CD4-positive, alpha-beta T cell treated with Interleukin-15 for 1 hour (primary cell): ENCODE data around the gene TEX53.

Source experiments
- DNase-seq: peaks from one replicate; pipeline ENCODE4 v3.0.0-alpha.2; 2020

Gene TEX53

DNA sequence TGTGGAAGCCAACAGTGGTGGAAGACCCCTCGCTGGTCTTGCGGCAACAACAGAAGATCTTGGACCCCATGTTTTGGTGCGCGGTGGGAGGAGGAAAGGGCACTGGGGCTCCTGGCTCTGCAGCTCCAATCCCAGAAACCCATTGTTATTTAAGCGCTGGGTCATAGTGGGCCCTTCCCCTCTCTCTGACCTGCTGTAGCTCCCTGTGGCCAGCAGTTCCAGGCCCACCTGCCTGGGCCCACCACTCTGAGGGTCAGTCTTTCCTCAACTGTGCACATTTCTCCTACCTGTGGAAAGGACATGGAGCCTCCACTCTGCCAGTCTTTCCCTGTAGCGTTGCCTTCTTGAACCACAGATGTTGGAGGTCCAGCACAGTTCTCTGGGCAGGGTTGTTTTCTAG lies at the start of gene TEX53:
Gene TEX53 (minus strand): TSS at position 101 of the 400 bp plus-strand sequence. CDS start 31 bp downstream, at position 70.
- DNase-seq = no peak

DNA sequence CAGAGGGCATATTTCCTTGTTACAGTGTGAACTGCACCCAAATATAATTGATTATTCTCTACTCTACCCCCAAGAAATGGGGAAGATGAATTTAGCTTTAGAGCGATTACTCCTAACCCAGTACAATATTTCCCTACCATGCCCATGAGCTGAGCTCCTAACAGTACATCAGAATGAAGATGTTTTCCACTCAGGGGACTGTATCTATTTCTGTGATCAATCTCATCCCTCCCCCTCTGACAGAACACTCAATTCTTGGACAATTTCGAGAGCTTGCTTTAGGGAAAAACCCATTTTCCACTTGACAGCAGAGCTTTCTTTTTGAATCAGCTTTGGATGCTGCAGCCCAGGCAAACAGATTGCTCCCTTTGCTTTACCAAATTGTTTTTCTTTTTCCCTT lies 49.1 kb upstream of the TEX53 start:
- DNase-seq = no peak

DNA sequence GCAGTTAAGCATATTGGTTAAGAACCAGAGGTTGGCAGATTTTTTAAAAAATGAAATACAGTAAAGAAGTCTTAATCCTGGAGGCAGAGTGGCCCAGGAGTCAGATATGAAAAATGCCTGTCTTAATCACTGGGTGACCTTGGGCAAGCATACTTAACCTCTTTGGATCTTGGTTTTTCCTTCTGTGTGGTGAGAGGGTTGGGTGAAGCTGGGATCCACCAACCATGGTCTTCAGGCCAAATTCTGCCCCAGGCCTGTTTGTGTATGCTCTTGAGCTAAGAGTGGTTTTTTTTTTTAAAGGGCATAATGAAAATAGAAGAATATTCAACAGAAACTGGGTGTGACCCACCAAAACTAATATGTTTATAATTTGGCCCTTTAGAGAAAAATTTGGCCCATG lies 44.4 kb upstream of the TEX53 start:
- no peak for DNase-seq

DNA sequence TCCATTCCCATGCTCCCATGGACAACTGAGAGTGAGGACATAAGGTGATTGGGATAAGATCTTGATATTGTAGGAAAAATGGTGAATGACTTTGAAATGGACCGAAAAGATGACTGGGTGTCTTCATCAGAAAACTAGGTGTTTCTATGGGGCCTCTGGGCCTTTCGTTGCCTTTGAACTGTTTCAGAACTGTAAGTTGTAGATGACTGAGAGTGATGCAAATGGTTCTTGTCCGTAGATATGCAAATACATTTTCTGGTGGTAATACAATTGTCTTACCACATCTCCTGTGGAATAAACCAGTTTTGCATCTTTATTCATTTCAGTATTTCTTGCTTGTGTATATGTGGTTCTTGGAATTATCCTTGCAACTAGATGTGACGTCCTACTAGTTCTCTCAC lies 40.3 kb upstream of the TEX53 start:
- DNase-seq = no peak

DNA sequence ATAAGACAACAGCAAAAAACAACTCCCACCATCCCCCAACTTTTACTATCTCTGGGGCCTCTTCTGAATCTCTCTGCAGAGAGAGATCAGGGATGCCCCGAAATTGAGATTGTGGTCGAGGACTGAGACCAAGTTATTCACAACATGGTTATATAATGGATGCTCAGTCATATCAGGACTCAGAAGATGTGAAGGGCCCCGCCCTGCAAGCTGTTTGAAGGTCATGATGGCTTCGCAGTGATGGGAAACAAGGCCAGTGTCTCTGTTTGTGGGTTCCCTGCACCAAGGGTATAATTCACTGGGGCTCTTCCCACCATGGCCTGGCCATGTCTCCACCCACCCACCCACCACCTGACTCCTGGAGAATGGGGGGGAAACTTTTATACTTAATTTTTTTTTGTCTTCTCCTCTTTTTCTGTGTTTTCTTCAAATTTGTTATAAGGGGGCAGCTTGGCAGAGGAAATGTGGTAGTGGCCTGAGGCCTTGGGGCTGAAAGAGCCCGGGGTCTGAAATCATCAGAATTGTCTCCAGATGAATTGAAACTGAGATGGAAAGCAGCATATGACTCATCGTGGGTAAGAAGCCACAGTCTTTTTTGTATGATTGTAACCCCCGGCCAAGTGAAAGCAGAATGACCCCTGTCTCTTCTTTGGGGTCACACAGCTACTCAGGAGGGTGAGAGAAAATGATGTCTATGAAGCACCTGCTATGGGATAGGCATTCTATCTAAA lies 39.4 kb upstream of the TEX53 start:
- DNase-seq = no peak

DNA sequence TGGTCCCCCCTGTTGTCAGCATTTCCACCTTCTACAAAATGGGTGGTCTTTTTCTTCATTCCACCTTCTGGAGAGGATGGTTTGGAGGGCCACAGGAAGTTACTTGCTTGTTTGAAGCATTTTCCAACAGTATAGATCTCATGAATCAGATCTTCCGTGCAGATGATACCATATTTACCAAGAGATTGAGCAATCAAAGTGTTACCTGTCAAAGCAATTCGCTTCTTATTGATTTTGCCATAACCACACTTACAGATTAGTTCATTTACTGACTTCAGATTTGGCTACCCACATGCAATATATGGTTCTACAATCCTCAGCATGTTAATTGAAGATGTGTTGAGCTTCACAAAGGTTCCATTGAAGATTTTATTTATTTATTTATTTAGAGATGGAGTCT lies 38.3 kb upstream of the TEX53 start:
- no peak for DNase-seq

DNA sequence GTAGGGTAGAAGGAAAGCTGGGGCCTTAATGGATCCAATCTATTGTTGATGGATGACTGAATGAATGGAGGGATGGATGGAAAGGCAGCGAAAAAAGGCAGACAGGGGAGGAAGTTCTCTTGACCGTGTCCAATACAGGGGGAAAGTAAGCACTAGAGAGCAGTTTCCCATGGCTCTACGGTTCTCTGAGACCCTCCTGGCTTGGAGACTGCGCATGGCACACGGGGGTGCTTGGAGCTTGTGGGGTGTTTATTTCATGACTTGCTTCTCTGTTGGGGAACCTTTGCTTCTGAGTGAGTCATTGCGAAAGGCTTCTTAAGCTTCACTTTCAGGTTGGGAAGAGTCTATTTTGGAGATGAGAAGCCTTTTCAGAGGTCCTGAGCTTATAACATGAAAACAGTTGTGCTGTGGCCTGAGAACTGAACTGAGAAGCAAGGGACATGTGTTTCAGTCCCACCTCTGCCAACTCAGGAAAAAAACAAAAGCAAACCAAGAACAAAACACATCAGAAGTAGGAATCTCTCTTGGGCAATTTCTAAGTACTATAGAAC lies 37.2 kb upstream of the TEX53 start:
- no peak for DNase-seq

DNA sequence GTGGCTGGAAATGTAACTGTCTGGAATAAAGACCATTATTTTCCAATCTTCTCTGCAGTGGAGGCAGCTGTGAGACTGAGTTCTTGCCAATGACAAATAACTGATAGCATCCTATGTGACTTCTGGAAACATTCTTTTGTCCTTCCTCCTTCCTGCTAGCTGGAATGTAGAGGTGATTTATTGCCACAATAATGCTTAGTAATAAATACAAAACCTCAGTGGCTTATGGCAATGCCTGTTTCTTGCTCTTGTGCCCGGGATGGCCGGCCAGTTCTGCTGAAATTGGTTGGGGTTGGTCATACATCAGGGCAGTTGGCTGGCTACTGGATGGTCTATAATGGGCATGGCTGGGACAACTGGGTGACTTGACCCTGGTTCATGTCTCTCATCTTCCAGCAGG lies 36.5 kb upstream of the TEX53 start:
- DNase-seq = no peak

DNA sequence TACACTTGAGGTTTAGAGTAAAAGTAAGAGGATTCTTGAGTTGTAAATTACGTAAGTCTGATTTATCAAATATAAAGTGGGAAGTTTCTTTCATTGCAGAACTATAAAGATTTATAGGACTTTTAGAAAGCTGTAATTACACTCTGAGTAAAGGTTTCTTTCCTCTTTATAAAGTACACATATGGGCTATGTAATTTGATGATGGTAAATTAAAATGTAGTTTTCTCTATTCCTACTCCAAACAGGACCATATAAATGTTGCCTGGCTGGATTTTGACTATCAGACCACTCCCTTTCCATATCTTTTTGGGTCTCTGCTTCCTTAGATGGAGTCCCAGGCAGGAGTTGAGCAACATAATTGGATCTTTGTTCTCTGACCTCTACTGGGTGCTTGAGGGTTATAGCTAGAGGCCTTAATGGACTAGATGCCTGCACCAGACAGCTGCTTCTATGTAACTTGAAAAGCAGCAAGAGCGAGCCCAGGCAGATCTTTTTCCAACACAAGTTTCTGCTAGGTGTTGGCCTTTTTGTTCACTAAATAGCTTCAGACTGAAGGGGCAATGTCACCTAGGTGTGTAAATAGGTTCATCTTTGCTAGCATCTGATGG lies 35.7 kb upstream of the TEX53 start:
- no peak for DNase-seq

DNA sequence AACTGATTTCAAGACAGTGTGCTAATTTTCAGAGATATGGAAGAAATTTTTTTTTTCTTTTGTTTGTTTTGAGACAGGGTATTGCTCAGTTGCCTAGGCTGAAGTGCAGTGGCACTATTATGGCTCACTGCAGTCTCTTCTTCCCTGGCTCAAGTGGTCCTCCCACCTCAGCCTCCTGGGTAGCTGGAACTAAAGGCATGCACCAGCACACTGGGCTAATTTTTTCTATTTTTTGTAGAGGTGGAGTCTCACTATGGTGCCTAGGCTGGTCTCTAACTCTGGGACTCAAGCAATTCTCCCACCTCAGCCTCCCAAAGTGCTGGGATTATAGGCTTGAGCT lies 34.3 kb upstream of the TEX53 start:
- no peak for DNase-seq

DNA sequence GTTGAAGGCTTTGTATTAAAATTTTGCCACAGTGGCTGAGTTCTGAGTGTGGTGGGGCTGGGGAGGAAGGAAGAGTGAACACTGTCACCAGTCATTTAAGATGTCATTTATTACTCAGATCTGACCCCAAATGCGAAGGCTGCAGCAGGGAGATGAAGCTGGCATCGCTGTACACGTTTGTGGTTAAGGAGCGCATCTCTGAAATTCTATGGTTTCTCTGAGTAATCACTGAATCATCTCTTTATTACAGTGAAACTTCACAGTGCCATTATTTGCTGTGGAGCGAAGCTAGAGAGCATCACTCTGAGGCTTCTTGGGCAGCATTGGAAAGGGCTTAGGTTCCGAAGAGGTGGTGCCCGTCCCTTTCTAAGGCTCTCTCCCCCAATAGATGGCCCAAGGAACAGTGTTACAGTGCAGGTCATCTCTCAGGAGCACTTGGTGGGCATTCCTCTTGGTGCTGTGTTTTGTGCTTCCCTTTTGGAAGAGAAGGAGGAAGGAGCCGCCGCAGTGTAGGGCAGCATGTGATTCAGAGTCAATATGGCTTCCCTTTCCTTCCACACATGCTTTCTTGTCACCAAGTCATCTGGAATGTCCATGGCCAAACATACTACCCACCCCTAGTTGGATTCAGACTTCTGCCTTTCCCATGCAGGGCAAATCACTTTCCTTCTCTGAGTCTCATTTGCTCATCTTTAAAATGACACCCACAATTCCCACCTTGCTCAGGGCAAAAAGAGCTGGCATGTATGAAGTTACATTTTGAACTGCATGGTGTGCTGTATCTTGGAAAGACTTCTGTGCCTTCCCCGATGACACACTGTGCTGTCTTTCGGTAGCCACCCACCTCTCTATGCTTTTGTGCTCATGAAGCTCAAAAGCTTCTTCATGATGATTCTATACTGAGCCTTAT lies 33.7 kb upstream of the TEX53 start:
- peak; percentile 41 for DNase-seq

DNA sequence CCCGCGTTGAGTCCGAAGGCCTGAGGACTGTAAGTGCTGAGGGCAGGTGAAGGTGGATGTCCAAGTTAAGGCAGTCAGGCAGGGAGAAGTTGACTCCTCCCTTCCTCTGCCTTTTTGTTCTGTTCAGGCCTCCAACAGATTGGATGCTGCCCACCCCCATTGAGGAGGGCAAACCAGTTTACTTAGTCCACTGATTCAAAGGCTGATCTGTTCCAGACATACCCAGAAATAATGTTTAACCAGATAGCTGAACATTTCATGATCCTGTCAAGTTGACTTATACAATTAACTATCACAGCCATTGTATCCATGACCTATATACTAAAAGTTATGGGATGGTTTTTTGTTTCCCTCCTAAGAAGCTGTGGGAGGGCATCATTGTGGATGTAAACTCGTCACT lies 32.7 kb upstream of the TEX53 start:
- DNase-seq = no peak

DNA sequence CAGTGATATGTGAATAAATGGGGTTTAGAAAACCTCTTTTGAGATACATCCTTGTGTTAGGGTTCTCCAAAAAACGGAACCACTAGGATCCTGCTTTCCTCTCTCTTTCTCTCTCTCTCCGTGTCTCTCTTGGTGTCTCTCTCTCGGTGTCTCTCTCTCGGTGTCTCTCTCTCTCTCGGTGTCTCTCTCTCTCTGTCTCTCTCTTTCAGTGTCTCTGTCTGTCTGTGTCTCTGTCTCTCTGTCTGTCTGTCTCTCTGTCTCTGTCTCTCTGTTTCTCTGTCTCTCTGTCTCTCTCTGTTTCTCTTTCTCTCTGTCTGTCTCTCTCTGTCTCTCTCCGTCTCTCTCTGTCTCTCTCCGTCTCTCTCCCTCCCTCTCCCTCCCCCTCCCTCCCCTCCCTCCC lies 32.2 kb upstream of the TEX53 start:
- no peak for DNase-seq

DNA sequence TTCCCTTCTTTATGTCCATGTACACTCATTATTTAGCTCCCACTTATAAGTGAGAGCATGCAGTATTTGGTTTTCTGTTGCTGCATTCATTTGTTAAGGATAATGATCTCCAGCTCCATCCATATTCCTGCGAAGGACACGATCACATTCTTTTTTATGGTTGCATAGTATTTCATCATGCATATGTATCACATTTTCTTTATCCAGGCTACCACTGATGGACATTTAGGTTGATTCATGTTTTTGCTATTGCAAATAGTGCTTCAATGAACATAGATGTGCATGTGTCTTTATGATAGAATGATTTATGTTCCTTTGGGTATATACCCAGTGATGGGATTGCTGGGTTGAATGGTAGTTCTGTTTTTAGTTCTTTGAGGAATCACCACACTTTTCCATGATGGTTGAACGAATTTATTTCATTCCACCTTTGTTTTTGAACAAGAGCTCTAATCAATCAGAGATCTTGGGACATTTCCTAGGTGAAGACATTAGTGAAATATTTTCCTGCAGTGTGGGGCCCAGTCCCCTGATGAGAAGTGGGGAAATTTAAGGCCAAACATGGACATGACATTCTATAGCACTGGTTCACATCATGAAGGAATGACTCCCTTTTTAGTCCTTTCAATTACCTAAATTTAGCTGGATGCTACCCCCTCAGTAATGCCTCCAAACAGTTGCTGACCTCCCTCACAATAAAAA lies 31.5 kb upstream of the TEX53 start:
- DNase-seq = no peak

DNA sequence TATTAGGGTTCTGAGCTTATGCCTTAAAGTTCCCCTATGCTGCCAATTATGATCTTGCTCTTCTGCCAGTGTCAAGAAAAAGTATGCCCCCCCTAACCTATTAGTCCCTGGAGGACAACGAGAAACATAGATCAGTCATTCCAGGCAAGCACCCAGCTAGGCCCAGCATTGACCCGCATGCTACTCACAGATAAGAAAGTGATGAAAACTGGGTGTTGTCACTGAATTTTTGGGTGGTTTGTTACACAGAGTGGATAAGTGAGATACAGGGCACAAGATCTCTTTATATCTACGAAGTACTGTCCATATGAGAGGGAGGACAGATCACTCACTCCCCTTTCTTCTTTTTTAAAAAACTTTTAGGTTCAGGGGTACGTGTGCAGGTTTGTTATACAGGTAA lies 30.8 kb upstream of the TEX53 start:
- no peak for DNase-seq

DNA sequence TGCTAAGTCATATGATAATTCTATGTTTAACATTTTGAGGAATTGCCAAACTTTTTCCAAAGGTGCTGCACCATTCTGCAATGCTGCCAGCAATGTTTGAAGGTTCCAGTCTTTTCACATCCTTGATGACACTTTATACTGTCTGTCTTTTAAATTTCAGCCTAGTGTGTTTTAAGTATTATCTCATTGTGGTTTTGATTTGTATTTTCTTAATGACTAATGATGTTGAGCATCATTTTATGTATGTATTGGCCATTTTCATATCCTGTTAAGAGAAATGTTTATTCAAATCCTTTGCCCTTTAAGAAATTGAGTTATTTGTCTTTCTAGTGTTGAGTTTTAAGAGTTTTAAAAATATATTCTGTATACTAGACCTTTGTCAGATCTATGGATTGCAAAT lies 29.4 kb upstream of the TEX53 start:
- DNase-seq = no peak

DNA sequence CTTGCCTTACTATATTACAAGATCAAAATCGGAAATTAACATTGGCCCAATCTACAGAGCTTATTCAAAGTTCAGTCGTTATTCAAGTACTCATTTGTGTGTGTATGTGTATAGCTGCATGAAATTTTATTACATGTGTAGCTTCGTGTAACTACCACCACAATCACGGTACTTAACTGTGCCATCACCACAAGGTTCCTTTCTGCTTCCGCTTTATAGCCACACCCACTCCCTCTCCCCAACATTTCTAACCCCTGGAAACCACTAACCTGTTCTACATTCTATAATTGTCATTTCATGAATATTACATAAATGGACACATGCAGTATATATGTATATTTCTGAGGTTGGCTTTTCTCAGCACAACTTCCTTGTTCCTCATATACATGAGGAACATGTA lies 28.3 kb upstream of the TEX53 start:
- no peak for DNase-seq

DNA sequence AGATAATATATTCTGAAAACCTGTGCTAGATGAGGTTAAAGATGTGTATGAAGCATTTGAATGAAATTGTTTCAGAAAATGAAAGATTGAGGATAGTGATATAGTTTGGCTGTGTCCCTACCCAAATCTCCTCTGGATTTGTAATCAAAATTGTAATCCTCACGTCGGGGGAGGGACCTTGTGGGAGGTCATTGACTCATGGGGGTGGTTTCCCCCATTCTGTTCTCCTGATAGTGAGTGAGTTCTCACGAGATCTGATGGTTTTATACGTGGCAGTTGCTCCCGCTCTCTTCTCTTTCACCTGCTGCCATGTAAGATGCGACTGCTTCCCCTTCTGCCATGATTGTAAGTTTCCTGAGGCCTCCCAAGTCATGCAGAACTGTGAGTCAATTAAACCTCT lies 26.4 kb upstream of the TEX53 start:
- no peak for DNase-seq

DNA sequence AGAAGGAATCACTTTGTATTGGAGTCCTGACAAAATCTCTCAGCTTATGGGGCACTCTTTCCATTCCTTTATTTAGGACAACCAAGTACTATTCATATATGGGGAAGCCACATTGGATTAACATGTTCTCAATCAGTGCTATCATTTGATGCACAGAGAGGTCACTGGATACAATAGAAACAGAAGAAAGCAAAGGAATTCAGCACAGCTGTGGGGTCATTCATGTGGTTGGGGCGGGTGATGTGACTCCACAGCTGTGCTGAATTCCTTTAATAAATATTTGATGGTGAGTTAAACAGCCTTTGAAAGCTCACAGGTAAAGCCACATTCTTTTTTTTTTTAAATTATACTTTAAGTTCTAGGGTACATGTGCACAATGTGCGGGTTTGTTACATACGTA lies 25.2 kb upstream of the TEX53 start:
- DNase-seq = no peak

DNA sequence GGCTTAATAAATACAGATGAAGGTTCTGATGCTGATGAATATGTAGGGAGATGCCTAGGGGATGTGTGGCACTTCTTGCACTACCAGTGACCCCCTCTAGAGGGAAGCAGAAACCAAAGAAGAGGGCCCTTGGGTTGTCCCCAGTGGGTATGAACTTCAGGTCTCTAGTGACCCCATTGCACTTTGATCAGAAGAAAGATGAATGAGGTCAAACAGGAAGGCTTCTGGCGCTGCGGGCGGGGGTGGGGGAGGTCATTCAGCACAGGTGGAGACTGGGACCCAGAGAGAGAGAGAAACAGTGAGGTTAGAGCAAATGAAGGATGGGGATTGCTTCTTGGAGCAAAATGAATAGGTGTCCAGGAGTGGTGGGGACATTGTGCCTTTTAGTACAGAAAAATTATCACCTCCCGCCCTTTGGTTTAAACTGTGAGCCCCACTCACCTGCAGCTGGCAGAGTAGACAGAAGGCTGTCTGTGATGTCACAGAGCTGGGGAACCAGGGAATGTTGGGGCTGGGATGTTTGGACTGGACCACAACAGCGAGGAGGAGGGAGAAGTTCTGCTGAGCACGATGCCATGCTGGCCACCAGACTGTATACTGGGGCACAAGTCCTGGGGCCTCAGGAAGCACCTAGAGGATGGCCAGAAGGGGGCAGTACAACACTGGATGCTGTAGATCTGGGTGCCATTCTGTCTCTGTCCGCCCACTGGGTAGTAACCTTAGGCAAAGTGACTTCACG lies 24.2 kb upstream of the TEX53 start, which contains the start of gene TEX48:
Gene TEX48 (minus strand): TSS at position 599 of the 739 bp plus-strand sequence. CDS start 10,469 bp downstream, outside the sequence.
- DNase-seq = peak; percentile 74

DNA sequence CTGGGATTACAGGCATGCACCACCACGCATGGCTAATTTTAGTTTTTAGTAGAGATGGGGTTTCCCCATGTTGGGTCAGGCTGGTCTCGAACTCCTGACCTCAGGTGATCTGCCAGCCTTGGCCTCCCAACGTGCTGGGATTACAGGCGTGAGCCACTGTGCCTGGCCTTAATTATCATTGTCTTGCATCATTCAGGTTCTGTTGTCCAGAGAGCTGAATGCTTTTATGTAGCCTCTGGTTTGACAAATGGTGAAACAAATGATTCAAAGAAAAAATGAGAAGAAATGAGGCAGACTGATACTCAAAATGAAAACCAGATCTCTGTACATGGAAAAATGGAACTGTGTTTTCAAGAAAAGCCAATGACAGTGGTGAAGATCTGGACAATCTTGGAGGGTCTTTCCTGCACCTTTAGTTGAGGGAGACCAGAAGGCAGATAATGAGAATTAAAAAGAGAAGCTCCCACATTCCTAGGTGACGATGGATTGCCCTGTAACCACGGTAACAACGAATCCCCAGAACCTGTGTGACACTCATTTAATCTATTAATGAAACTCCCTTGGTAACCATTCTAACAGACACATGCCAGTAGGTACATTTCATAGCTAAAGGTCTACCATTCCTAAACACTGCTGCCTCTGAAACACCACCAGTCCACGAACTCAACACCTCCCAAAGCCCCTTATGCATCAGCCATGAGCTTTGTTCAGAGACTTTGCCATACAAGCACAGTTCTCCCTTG lies 22.8 kb upstream of the TEX53 start:
- no peak for DNase-seq
